Stimulated activated naive CD8-positive, alpha-beta T cell treated with anti-CD3 and anti-CD28 coated beads, Interleukin-15, Interleukin-2, amounts not matched to agents 100 ng/mL and 50 ng/mL, for 24 hours (primary cell): ENCODE results near the gene SMIM43.
"Not testable (repeated sequence)": the region's sequence is repeated elsewhere in the genome, so short reads cannot be mapped to it uniquely, and the experiment has no call there.

Experiments used
- H3K27ac Mint-ChIP-seq: one replicate; pipeline ENCODE4 v1.8.0; 2021; ENCODE audit warnings: mild to moderate bottlenecking, mixed read lengths
- H3K27me3 Mint-ChIP-seq: one replicate; pipeline ENCODE4 v1.8.0; 2021; ENCODE audit warnings: mixed read lengths
- H3K36me3 Mint-ChIP-seq: one replicate; pipeline ENCODE4 v1.8.0; 2021; ENCODE audit warnings: low read depth, mixed read lengths
- H3K4me1 Mint-ChIP-seq: one replicate; pipeline ENCODE4 v1.8.0; 2021; ENCODE audit warnings: low read depth, mixed read lengths
- H3K4me3 Mint-ChIP-seq: one replicate; pipeline ENCODE4 v1.8.0; 2021; ENCODE audit warnings: mild to moderate bottlenecking, mixed read lengths
- H3K9me3 Mint-ChIP-seq: one replicate; pipeline ENCODE4 v1.8.0; 2021; ENCODE audit warnings: mixed read lengths

The SMIM43 gene

GRCh38 chr4:121734571-121734970 lies 30.4 kb downstream of the SMIM43 start:
- Mint-ChIP-seq H3K27me3 (peaks cover 13% of the 10 kb centered on the region), H3K4me1 (no peaks in the 10 kb centered on the region), H3K4me3 (no peak overlapping the region), H3K9me3 (no peaks in the 10 kb centered on the region), H3K27ac (no peak overlapping the region), H3K36me3 (no peaks in the 10 kb centered on the region)

DNA sequence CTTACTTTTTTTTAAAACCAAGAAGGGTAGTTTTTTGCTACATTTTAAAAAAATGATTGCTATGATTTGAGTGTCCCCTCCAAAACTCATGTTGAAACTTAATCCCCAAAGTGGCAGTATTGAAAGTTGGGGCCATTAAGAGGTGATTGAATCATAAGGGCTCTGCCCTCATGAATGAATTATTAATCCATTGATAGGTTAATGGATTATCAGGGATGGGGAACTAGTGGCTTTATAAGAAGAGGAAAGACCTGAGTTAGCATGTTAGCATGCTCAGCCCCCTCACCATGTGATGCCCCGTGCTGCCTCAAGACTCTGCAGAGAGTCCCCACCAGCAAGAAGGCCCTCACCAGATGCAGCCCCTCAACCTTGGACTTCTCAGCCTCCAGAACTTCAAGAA lies 31.0 kb downstream of the SMIM43 start:
- H3K27ac Mint-ChIP-seq, result no peak overlapping the region
- no peaks in the 10 kb centered on the region for H3K36me3 Mint-ChIP-seq
- peaks cover 14% of the 10 kb centered on the region for H3K27me3 Mint-ChIP-seq
- H3K4me3 Mint-ChIP-seq, result no peak overlapping the region
- H3K9me3 Mint-ChIP-seq, result no peaks in the 10 kb centered on the region
- no peaks in the 10 kb centered on the region for H3K4me1 Mint-ChIP-seq

- H3K9me3 Mint-ChIP-seq, H3K4me1 Mint-ChIP-seq, H3K27ac Mint-ChIP-seq, H3K36me3 Mint-ChIP-seq, H3K4me3 Mint-ChIP-seq: not testable (repeated sequence)
- peaks cover 13% of the 10 kb centered on the region for H3K27me3 Mint-ChIP-seq
These were observed 35.2 kb downstream of the SMIM43 start for GRCh38 chr4:121729753-121730152.

GRCh38 chr4:121728798-121729226 lies 36.2 kb downstream of the SMIM43 start:
- peaks cover 16% of the 10 kb centered on the region for H3K27me3 Mint-ChIP-seq
- no peaks in the 10 kb centered on the region for H3K9me3 Mint-ChIP-seq
- H3K27ac Mint-ChIP-seq, result no peak overlapping the region
- H3K36me3 Mint-ChIP-seq, result no peaks in the 10 kb centered on the region
- H3K4me3 Mint-ChIP-seq, result no peak overlapping the region
- H3K4me1 Mint-ChIP-seq, result peaks cover 4% of the 10 kb centered on the region

DNA sequence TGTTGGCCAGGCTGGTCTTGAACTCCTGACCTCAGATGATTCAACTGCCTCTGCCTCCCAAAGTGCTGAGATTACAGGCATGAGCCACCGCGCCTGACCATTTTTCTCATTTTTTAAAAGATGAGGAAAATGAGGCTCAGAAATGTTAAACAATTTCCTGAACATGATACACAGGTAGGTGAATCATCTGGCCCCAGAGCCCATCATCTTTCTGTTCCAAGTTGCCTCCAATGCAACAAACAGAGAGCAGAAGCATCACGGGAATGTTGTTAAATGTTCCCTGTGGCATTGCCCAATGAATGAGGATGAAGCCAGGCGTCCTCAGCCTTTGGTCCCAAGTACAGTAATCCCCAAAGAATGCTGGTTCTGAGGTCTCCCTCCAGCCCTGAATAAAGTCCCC lies 36.9 kb downstream of the SMIM43 start:
- H3K4me1 Mint-ChIP-seq, result peaks cover 4% of the 10 kb centered on the region
- H3K36me3 Mint-ChIP-seq, result no peaks in the 10 kb centered on the region
- H3K27me3 Mint-ChIP-seq, result peaks cover 16% of the 10 kb centered on the region
- H3K4me3 Mint-ChIP-seq, result no peak overlapping the region
- H3K9me3 Mint-ChIP-seq, result no peaks in the 10 kb centered on the region
- H3K27ac Mint-ChIP-seq, result no peak overlapping the region

DNA sequence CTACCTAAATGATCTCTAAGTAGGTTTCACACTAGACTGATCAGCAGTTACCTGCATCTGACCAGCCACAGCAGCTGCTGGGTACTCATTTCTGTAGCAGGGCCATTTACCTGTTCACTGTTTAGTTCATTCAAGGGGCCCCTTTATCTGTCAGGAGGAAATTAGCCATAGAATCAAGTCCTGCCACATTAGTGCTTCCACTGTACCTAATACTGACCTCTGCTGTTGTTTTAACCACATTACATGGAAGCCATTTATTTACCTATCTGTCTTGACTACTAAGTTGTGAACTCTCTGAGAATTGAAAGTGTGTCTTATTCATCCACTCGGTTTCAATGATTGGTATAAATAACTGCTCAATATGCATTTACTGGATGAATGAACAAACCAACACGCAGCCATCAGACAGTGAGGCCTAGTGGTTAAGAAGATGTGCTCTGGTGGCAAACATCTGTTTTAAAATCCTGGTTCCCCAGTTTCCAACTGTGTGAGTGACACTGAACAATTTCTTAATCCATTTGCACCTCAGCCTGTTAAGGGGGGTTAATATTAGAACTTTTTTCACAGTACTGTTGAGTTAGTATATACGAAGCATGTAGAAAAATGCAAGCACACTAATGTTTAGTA lies 38.2 kb downstream of the SMIM43 start:
- Mint-ChIP-seq H3K4me3 (no peak overlapping the region), H3K27me3 (peaks cover 16% of the 10 kb centered on the region), H3K4me1 (peaks cover 4% of the 10 kb centered on the region), H3K36me3 (no peaks in the 10 kb centered on the region), H3K27ac (no peak overlapping the region), H3K9me3 (no peaks in the 10 kb centered on the region)

GRCh38 chr4:121724671-121725070 lies 40.3 kb downstream of the SMIM43 start:
- peaks cover 21% of the 10 kb centered on the region for H3K27me3 Mint-ChIP-seq
- H3K4me1 Mint-ChIP-seq, result peaks cover 4% of the 10 kb centered on the region
- H3K9me3 Mint-ChIP-seq, result no peaks in the 10 kb centered on the region
- H3K4me3 Mint-ChIP-seq, result no peak overlapping the region
- no peaks in the 10 kb centered on the region for H3K36me3 Mint-ChIP-seq
- no peak overlapping the region for H3K27ac Mint-ChIP-seq

- Mint-ChIP-seq H3K4me3 (no peak overlapping the region), H3K4me1 (no peaks in the 10 kb centered on the region), H3K27me3 (peaks cover 31% of the 10 kb centered on the region), H3K27ac (no peak overlapping the region), H3K36me3 (no peaks in the 10 kb centered on the region), H3K9me3 (no peaks in the 10 kb centered on the region)
These were observed 43.3 kb downstream of the SMIM43 start for GRCh38 chr4:121721700-121722099.

DNA sequence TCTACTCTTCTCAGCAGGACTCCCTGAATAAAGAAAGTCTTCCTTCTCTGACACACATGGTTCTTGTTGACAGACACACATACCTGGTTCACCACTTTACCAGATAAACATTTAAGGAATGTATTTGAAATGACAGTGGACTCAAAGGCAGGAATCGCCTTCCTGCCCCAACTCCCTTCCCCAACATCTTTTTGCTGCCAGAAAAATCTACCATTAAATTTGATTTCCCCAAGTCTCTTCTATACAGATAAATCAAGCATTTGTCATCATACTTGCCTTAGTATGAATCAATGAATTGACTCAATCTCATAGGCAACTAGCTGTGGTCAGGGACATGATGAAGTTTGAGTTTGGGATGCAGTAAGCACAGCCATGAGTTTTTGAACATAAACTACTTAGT lies 44.9 kb downstream of the SMIM43 start:
- Mint-ChIP-seq H3K4me3 (no peak overlapping the region), H3K27ac (no peak overlapping the region), H3K4me1 (no peaks in the 10 kb centered on the region), H3K9me3 (no peaks in the 10 kb centered on the region), H3K27me3 (peaks cover 37% of the 10 kb centered on the region), H3K36me3 (no peaks in the 10 kb centered on the region)

- Mint-ChIP-seq H3K27ac (no peak overlapping the region), H3K4me3 (no peak overlapping the region), H3K4me1 (no peaks in the 10 kb centered on the region), H3K36me3 (no peaks in the 10 kb centered on the region), H3K9me3 (no peaks in the 10 kb centered on the region), H3K27me3 (peaks cover 53% of the 10 kb centered on the region)
These were observed 47.2 kb downstream of the SMIM43 start for GRCh38 chr4:121717680-121718237.

GRCh38 chr4:121714548-121714947 lies 50.4 kb downstream of the SMIM43 start:
- no peak overlapping the region for H3K27ac Mint-ChIP-seq
- peaks cover 25% of the 10 kb centered on the region for H3K4me1 Mint-ChIP-seq
- H3K9me3 Mint-ChIP-seq, result no peaks in the 10 kb centered on the region
- peaks cover 70% of the 10 kb centered on the region for H3K27me3 Mint-ChIP-seq
- no peak overlapping the region for H3K4me3 Mint-ChIP-seq
- no peaks in the 10 kb centered on the region for H3K36me3 Mint-ChIP-seq

- Mint-ChIP-seq H3K9me3 (no peaks in the 10 kb centered on the region), H3K4me1 (peaks cover 40% of the 10 kb centered on the region), H3K27ac (no peak overlapping the region), H3K4me3 (no peak overlapping the region), H3K27me3 (peaks cover 73% of the 10 kb centered on the region), H3K36me3 (no peaks in the 10 kb centered on the region)
These were observed 52.2 kb downstream of the SMIM43 start for GRCh38 chr4:121712783-121713182.

DNA sequence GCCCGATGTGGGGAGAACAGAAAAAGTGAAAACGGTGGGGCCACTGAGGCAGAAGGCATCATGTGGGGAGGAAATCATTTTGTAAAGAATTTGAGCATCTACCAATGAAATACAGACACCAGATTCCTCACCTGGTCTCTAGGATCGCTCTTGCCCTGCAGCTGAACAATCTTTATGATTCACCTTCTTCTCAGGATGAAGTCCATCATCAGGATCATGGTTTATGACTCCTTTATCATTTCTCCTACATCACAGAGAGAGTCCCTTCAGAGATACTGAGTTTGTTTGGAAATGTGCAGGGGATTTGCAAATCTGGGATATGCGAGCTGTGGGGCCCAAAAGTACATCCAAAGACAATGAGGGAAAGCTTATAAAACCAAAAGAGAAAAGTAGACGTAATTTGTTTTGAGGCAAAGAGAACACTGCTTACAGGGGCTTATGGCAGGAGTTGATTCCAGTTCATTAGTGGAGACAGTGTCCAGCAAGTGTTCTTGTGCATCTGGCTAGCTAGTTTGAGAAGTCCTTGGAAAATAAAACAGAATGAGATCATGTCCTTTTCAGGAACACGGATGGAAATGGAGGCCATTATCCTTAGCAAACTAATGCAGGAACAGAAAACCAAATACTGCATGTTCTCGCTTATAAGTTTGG lies 52.8 kb downstream of the SMIM43 start:
- Mint-ChIP-seq H3K4me1 (peaks cover 46% of the 10 kb centered on the region), H3K4me3 (peak overlapping the region; percentile 53), H3K27me3 (peaks cover 69% of the 10 kb centered on the region), H3K27ac (peak overlapping the region; percentile 34), H3K36me3 (no peaks in the 10 kb centered on the region), H3K9me3 (no peaks in the 10 kb centered on the region)

DNA sequence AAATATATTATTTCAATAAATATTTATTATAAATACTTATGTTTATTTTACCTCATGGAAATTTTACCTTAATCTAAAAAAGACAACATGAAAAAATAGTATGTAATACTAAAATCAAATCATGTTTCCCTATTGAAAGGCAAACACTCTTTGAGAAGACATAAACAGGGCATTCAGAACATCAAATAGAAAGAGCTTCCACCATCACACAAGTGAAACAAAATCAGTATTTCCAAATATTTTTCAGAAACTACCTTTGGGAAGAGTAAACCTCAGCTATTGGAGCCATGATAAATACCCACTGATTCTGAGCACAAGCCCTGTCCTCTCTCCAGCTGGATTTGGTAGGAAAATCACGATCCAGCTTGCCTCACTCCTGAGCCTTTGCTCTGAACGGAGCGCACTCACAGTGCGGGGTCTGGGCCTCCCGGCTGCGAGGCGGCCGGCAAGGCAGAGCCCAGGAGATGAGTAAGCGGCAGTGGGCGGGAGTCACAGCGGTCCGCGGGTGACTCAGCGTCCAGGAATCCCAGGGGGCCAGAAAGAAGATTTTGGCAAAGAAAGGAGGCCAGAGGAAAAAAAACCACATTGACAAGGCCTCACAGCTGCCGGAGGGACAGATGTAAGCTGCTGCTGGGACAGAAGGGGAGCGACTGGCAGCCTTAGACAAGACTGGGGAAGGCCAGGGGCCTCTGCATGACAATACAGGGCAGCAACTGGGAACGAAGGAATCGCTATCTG lies 53.5 kb downstream of the SMIM43 start:
- H3K9me3 Mint-ChIP-seq, result no peaks in the 10 kb centered on the region
- H3K27me3 Mint-ChIP-seq, result peaks cover 66% of the 10 kb centered on the region
- no peaks in the 10 kb centered on the region for H3K36me3 Mint-ChIP-seq
- H3K4me3 Mint-ChIP-seq, result peak overlapping the region; percentile 53
- peak overlapping the region; percentile 34 for H3K27ac Mint-ChIP-seq
- peaks cover 53% of the 10 kb centered on the region for H3K4me1 Mint-ChIP-seq

GRCh38 chr4:121709766-121710405 lies 55.1 kb downstream of the SMIM43 start:
- Mint-ChIP-seq H3K9me3 (no peaks in the 10 kb centered on the region), H3K4me1 (peaks cover 61% of the 10 kb centered on the region), H3K4me3 (no peak overlapping the region), H3K27me3 (peaks cover 57% of the 10 kb centered on the region), H3K36me3 (no peaks in the 10 kb centered on the region), H3K27ac (no peak overlapping the region)
